IMR-90 (cell line): Measurements from ENCODE around the gene FXYD1. TPM values are rescaled to one million over a fixed set of nuclear protein-coding genes. Genes with fewer than 3 reads are reported as not detected.
A peak's percentile ranks its signal among the peaks of the same experiment; 100 is the strongest.

Source experiments
- ATAC-seq: fragments of 200-7000 bp; cut with Tn5 transposase; 2 replicates; pipeline ENCODE4 v1.9.1; 2020; ENCODE audit warnings: low read depth, mild to moderate bottlenecking, moderate library complexity
- BruUV-seq: library from RNA; stranded (reverse); fragments of 400-500 nt; replicated peaks from 2 replicates; lab custom pipeline; 2021; lab: Mats Ljungman, UMichigan
- CTCF ChIA-PET: fragments of 300-600 bp; formaldehyde crosslinking; extraction: SDS; loops from one replicate; lab custom pipeline; 2021; ENCODE audit warnings: antibody characterized with exemption; lab: Yijun Ruan, JAX
- POLR2A ChIA-PET: fragments of 300-600 bp; sonication (Branson Sonifier 250); formaldehyde crosslinking; loops from one replicate; lab custom pipeline; 2022; ENCODE audit warnings: antibody characterized with exemption; ENCODE audit not compliant: unreplicated experiment; lab: Charles Lee
- DNase-seq: peaks from one replicate; pipeline ENCODE4 v3.0.0; 2013
- H2AFZ ChIP-seq: replicated peaks from 2 replicates; pipeline ENCODE3; 2013; ENCODE audit warnings: low read length, mild to moderate bottlenecking; ENCODE audit not compliant: poor library complexity
- H2AK5ac ChIP-seq: 2 replicates; pipeline ENCODE4 v1.6.1; 2013; ENCODE audit warnings: low read depth, low read length, inconsistent platforms
- H2AK9ac ChIP-seq: replicated peaks from 2 replicates; pipeline ENCODE3; 2013; ENCODE audit warnings: mild to moderate bottlenecking, low read depth, low read length, moderate library complexity; ENCODE audit not compliant: poor library complexity
- H2BK120ac ChIP-seq: 2 replicates; pipeline ENCODE4 v1.6.1; 2013; ENCODE audit warnings: low read depth, low read length, inconsistent platforms
- H2BK15ac ChIP-seq: 3 replicates; pipeline ENCODE4 v1.6.1; 2013; ENCODE audit warnings: low read depth, low read length, inconsistent platforms
- H2BK20ac ChIP-seq: 2 replicates; pipeline ENCODE4 v1.6.1; 2013; ENCODE audit warnings: low read depth, mild to moderate bottlenecking, inconsistent platforms, low read length, moderate library complexity
- H2BK5ac ChIP-seq: 2 replicates; pipeline ENCODE4 v1.6.1; 2013; ENCODE audit warnings: mild to moderate bottlenecking, low read depth, low read length, inconsistent platforms; ENCODE audit not compliant: poor library complexity, severe bottlenecking
- H3K14ac ChIP-seq: replicated peaks from 2 replicates; pipeline ENCODE4 v1.6.1; 2013; ENCODE audit warnings: low read depth, low read length, inconsistent platforms
- H3K18ac ChIP-seq: 2 replicates; pipeline ENCODE4 v1.6.1; 2013; ENCODE audit warnings: low read depth, low read length, control low read depth
- H3K23ac ChIP-seq: 2 replicates; pipeline ENCODE4 v1.6.1; 2013; ENCODE audit warnings: low read depth, low read length, inconsistent platforms
- H3K27ac ChIP-seq: 2 replicates; pipeline ENCODE4 v1.5.1; 2013; ENCODE audit warnings: mild to moderate bottlenecking, control low read depth, low read length; ENCODE audit not compliant: insufficient read depth
- H3K27me3 ChIP-seq: 2 replicates; pipeline ENCODE4 v1.6.1; 2013; ENCODE audit warnings: low read length; ENCODE audit not compliant: control insufficient read depth, insufficient read depth
- H3K36me3 ChIP-seq: 2 replicates; pipeline ENCODE4 v1.6.1; 2013; ENCODE audit warnings: low read length, mixed read lengths; ENCODE audit not compliant: control insufficient read depth, insufficient read depth
- H3K4ac ChIP-seq: 2 replicates; pipeline ENCODE4 v1.6.1; 2013; ENCODE audit warnings: low read depth, low read length, inconsistent platforms
- H3K4me1 ChIP-seq: 2 replicates; pipeline ENCODE4 v1.6.1; 2013; ENCODE audit warnings: low read length, mixed read lengths; ENCODE audit not compliant: control insufficient read depth, insufficient read depth
- H3K4me2 ChIP-seq: 2 replicates; pipeline ENCODE4 v1.6.1; 2013; ENCODE audit warnings: low read depth, mild to moderate bottlenecking, control low read depth, low read length, moderate library complexity
- H3K4me3 ChIP-seq: 2 replicates; pipeline ENCODE4 v1.5.1; 2013; ENCODE audit warnings: low read depth, mild to moderate bottlenecking, control low read depth, low read length, moderate library complexity; ENCODE audit not compliant: insufficient read depth
- H3K56ac ChIP-seq: 2 replicates; pipeline ENCODE4 v1.6.1; 2013; ENCODE audit warnings: low read length, inconsistent platforms; ENCODE audit not compliant: insufficient read depth; ENCODE audit errors: extremely low read depth
- H3K79me1 ChIP-seq, 2 experiments: 2 replicates each; pipeline ENCODE4 v1.6.1; 2013; ENCODE audit warnings: low read length in 2 of 2, inconsistent platforms in 1 of 2, low read depth in 1 of 2
- H3K9ac ChIP-seq: 2 replicates; pipeline ENCODE4 v1.6.1; 2013; ENCODE audit warnings: low read depth, low read length, control low read depth
- H3K9me1 ChIP-seq: 2 replicates; pipeline ENCODE4 v1.6.1; 2013; ENCODE audit warnings: low read length, inconsistent platforms; ENCODE audit not compliant: insufficient read depth
- H3K9me3 ChIP-seq: 2 replicates; pipeline ENCODE4 v1.6.1; 2013; ENCODE audit warnings: low read length; ENCODE audit not compliant: control insufficient read depth, insufficient read depth
- H4K20me1 ChIP-seq: 2 replicates; pipeline ENCODE4 v1.6.1; 2013; ENCODE audit warnings: low read length, inconsistent platforms; ENCODE audit not compliant: insufficient read depth
- H4K5ac ChIP-seq: 2 replicates; pipeline ENCODE4 v1.6.1; 2013; ENCODE audit warnings: mild to moderate bottlenecking, low read depth, low read length, control low read depth
- H4K8ac ChIP-seq, 2 experiments: 2 replicates each; pipeline ENCODE4 v1.6.1; 2013; ENCODE audit warnings: low read depth in 2 of 2, low read length in 2 of 2, control low read depth in 1 of 2, inconsistent platforms in 1 of 2
- H4K91ac ChIP-seq: 2 replicates; pipeline ENCODE4 v1.6.1; 2013; ENCODE audit warnings: low read depth, low read length, inconsistent platforms; ENCODE audit not compliant: insufficient read depth
- POLR2A ChIP-seq: IDR thresholded peaks from 2 replicates; pipeline ENCODE4 v1.6.1; 2012; ENCODE audit warnings: mild to moderate bottlenecking, low read depth, low read length
- RAD21 ChIP-seq: IDR thresholded peaks from 2 replicates; pipeline ENCODE4 v1.6.1; 2012; ENCODE audit warnings: low read length, improper control_type of control experiment
- WGBS, 2 experiments: methylation state at CpG; one replicate each; pipeline versions ENCODE4 v1.1.5 to v1.1.7; 2013; ENCODE audit warnings: missing lambda C conversion rate in 2 of 2; ENCODE audit not compliant: insufficient read length in 1 of 2; ENCODE audit errors: extremely low coverage in 2 of 2; 5-methylcytosine and 5-hydroxymethylcytosine counted together
- dilution Hi-C: fragments of 300-500 bp; cut with HindIII; formaldehyde crosslinking; loops from one replicate; pipeline ENCODE4 v1.14.3; 2018; ENCODE audit warnings: low sequenced_read_pairs; ENCODE audit not compliant: unreplicated experiment
- in situ Hi-C: fragments of 300-500 bp; cut with MboI; formaldehyde crosslinking; loops from 3 replicates; pipeline ENCODE4 v1.14.3; 2019; ENCODE audit warnings: low sequenced_read_pairs, inconsistent platforms, mixed read lengths
- intact Hi-C: fragments of 100-400 bp; cut with micrococcal nuclease; formaldehyde crosslinking; loops from 2 replicates; pipeline ENCODE4 v1.10.0; 2022
- polyA plus RNA-seq, 3 experiments: library from polyadenylated mRNA; depleted of rRNA; stranded (reverse); fragments of >200 nt; gene quantifications; 2 replicates each; pipeline ENCODE4 v1.2.3, GENCODE V29; 2012; ENCODE audit warnings: low replicate concordance in 1 of 3
- total RNA-seq: library from RNA; depleted of rRNA; stranded (reverse); fragments of >200 nt; gene quantifications from 2 replicates; pipeline ENCODE4 v1.2.3, GENCODE V29; 2012

Gene FXYD1
- total and polyA plus RNA-seq, 2 of the 4 experiments (the other 2 are of a cell fraction) = 0.18 to 3.9 TPM

DNA sequence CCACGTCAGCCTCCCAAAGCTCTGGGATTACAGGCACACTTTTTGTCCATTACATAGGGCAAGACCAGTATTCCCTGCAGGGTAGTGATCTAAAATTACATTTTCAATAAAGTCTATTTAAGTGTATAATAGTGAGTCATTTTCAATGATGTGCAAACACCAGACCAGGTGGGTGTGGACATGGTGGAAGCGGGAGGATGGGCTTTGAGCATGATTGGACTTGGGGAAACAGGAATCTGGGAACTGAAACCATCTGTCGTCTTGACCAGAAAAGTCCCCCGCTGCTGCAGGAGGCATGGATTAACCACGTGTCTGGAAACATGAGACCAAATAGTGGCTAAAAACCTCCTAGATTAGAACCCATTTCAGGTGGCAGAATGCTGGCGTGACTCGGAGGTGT is 18.1 kb upstream of the FXYD1 start:
- Histone ChIP-seq H2AK9ac (no peak overlapping the region), H3K9ac (no peak overlapping the region), H3K79me1 (0 out of 4 replicates have a peak, but pooled peaks cover 0 to 7% of the 10 kb centered on the region in 2 experiments), H3K27me3 (peaks cover 17% of the 10 kb centered on the region), H4K5ac (no peak overlapping the region), H2BK5ac (no peak overlapping the region), H3K56ac (no peak overlapping the region), H3K14ac (no peak overlapping the region), H3K4me1 (peaks cover 2% of the 10 kb centered on the region; the same call in 1 of the 2 replicates), H3K27ac (no peak overlapping the region), H3K4me2 (no peak overlapping the region), H3K9me3 (no peaks in the 10 kb centered on the region), H3K23ac (no peak overlapping the region), H3K4me3 (no peak overlapping the region), H4K20me1 (no peaks in the 10 kb centered on the region), H4K8ac (no peak overlapping the region), H3K36me3 (no peaks in the 10 kb centered on the region), H4K91ac (no peak overlapping the region), H2BK15ac (no peak overlapping the region), H2BK120ac (no peak overlapping the region), H3K18ac (no peak overlapping the region), H2AK5ac (no peak overlapping the region), H2AFZ (peak overlapping the region; percentile 49), H2BK20ac (no peak overlapping the region), H3K9me1 (peaks cover 7% of the 10 kb centered on the region; the same call in 1 of the 2 replicates), H3K4ac (no peak overlapping the region)
- ATAC-seq (no peak), DNase-seq (peak; percentile 66)
- 83% methylated on average over 1 of the region's 7 CpGs; no CpG with 5 or more reads in 1 of the 2 experiments for WGBS, 2 experiments
- CTCF ChIA-PET = no interaction called here
- TF ChIP-seq POLR2A = no peak
- no peak for TF ChIP-seq RAD21
- in situ Hi-C loops (no loop called here), dilution Hi-C loops (no loop called here), intact Hi-C loops (no loop called here)
- BruUV-seq = no TSS peak
- POLR2A ChIA-PET = no interaction called here
